Measurements from ENCODE around the gene IL1R2.

GRCh38 chr2:101958061-101958460 lies 33.7 kb upstream of the IL1R2 start:
- TF ChIP-seq BCOR (IDR thresholded peaks at IDR 0.05) (no peak), RAD21 (CRISPR knock-in tag; conservative IDR thresholded peaks at IDR 0.05 in 1 of 2, IDR thresholded peaks at IDR 0.05 in 1 of 2) (no peak), RCOR1 (IDR thresholded peaks at IDR 0.05; ENCODE audit: borderline replicate concordance in 1 of 2, low read depth in 2 of 2, low read length in 2 of 2) (no peak), BHLHE40 (IDR thresholded peaks at IDR 0.05; ENCODE audit: low read length) (no peak), E2F1 (CRISPR knock-in tag; IDR thresholded peaks at IDR 0.05) (no peak), HDAC2 (IDR thresholded peaks at IDR 0.05) (no peak), POLR2AphosphoS5 (IDR thresholded peaks at IDR 0.05; ENCODE audit: control insufficient read depth, insufficient read depth, low read depth, low read length) (no peak)

All from K562 (cell line).